ENCODE results near the gene PIP5K1C.

Gene PIP5K1C

DNA sequence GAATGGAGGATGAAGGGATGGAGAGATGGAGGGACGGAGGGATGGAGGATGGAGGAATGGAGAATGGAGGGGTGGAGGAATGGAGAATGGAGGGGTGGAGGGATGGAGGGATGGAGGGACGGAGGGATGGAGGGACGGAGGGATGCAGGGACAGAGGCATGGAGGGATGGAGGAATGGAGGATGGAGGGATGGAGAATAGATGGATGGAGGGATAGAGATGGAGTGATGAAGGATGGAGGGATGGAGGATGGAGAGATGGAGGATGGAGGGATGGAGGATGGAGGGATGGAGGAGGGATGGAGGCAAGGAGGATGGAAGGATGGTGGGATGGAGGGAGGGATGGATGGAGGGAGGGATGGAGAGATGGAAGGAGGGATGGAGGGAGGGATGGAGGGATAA, 22.1 kb downstream of the PIP5K1C start:
- H3K27ac ChIP-seq = no peak overlapping the region
- TF ChIP-seq, protein P1, sequence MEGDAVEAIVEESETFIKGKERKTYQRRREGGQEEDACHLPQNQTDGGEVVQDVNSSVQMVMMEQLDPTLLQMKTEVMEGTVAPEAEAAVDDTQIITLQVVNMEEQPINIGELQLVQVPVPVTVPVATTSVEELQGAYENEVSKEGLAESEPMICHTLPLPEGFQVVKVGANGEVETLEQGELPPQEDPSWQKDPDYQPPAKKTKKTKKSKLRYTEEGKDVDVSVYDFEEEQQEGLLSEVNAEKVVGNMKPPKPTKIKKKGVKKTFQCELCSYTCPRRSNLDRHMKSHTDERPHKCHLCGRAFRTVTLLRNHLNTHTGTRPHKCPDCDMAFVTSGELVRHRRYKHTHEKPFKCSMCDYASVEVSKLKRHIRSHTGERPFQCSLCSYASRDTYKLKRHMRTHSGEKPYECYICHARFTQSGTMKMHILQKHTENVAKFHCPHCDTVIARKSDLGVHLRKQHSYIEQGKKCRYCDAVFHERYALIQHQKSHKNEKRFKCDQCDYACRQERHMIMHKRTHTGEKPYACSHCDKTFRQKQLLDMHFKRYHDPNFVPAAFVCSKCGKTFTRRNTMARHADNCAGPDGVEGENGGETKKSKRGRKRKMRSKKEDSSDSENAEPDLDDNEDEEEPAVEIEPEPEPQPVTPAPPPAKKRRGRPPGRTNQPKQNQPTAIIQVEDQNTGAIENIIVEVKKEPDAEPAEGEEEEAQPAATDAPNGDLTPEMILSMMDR (conservative IDR thresholded peaks at IDR 0.05) = no peak

DNA sequence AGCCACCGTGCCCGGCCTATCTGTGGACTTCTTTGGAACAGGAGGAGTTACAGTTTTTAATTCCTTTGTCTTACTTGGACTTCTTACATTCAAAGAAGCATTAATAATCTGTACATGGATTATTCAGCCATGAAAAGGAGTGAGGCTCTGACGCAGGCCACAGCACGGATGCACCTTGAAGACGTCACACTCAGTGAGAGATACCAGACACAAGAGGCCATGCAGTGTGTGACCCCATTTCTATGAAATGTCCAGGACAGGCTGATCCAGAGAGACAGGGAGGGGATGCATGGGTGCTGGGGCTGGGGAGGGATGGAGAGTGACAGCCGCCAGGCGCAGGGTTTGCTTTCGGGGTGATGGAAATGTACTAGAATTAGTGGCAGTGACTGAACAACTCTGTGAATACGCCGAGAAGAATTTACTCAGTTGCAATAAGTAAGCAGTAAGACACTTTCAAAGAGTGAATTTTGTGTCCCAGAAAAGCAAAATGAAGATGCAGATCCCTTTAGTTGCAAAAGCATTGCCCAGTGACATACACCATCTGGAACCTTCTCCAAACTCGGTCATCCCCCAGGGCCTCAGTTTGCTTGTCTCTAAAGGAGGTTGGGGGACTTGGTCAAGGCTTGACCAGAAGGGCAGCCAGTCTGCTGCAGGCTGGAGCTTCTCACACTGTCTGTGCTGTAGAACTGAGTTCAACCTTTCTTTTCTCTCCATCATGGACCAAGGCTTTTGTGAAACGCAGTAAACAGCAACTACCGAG, 25.3 kb downstream of the PIP5K1C start:
- TF ChIP-seq, protein P1 (conservative IDR thresholded peaks at IDR 0.05) = no peak
- H3K27ac ChIP-seq = no peak overlapping the region

DNA sequence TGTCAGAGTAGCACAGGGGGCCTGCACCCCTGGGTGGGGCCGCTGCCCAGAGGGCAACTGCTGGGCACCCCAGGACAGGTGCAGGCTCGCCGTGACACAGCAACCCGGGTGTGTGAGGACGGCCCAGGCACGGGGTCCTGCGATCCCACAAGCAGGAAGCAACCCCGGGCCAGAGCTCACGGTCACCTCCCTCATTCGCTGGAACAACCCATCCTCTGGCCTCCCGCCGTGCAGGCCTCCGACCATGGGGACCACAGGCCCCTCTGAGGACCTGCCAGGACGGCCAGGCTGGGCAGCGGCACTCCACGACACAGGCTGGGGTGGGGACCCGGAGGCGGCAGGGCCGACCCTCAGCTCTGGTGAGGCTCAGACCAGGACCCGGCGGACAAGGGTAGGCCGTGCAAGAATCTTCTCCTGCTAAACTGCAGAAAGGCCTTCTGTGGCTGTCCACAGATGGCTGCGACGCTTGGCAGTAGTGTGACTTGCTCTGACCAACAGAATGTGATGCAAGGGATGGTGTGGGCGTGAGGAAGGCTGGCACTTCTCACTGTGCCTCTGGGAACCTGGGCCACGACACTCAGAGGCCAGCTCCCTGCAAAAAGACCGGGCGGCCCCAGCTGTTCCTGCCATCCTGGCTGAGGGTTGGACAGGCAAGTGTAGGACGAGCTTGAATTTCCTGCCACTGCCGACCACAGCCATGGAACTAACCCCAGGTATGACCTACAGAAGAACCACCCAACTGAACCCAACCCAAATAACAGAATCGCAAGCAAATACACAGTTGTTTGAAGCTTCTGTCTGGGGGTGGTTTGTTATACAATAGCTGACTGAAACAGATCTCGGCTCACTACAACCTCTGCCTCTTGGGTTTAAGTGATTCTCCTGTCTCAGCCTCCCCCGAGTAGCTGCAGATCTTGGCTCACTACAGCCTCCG, 26.5 kb downstream of the PIP5K1C start:
- TF ChIP-seq, protein P1 (conservative IDR thresholded peaks at IDR 0.05) = no peak

DNA sequence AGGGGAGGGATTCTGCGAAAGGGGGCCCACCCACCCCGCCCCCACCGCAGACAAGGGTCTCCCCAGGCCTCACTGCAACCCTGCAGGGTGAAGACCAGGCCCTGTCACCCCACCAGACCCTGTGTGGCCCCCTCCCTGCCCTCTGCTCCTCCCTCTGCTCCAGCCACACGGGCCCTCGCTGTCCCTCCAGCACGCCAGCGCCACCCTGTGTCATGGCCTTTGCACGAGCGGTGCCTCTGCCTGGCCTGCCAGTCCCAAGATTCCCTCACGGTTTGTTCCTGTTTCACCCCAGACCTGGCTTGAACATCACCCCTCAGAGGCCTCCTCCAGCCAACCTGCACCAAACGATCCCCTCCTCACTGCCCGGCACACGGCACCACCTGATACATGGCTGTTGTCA, 27.3 kb downstream of the PIP5K1C start:
- H3K27ac ChIP-seq = no peak overlapping the region
- TF ChIP-seq, protein P1 (conservative IDR thresholded peaks at IDR 0.05) = no peak

More for the DNA sequence above, 26.5 kb downstream of the PIP5K1C start:
- no peak overlapping the region for H3K27ac ChIP-seq

DNA sequence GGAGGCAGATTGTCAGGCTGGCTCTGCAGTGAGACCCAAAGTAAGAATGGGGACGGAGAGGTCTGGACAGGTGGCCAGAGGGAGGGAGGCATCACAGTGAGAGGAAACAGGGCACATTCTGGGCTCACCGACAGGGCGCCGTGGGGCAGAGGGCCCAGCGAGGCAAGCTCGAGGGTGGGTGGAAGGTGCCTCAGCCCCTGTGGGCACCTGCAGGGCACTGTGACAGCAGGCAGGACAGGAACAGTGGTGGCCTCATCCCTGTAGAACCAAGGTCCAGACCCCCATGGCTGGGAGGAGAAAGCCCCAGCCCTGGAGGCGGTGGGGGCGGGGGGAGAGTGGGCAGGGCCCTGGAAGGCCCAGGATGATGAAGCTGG, 27.7 kb downstream of the PIP5K1C start:
- no peak overlapping the region for H3K27ac ChIP-seq
- TF ChIP-seq, protein P1 (conservative IDR thresholded peaks at IDR 0.05) = no peak

DNA sequence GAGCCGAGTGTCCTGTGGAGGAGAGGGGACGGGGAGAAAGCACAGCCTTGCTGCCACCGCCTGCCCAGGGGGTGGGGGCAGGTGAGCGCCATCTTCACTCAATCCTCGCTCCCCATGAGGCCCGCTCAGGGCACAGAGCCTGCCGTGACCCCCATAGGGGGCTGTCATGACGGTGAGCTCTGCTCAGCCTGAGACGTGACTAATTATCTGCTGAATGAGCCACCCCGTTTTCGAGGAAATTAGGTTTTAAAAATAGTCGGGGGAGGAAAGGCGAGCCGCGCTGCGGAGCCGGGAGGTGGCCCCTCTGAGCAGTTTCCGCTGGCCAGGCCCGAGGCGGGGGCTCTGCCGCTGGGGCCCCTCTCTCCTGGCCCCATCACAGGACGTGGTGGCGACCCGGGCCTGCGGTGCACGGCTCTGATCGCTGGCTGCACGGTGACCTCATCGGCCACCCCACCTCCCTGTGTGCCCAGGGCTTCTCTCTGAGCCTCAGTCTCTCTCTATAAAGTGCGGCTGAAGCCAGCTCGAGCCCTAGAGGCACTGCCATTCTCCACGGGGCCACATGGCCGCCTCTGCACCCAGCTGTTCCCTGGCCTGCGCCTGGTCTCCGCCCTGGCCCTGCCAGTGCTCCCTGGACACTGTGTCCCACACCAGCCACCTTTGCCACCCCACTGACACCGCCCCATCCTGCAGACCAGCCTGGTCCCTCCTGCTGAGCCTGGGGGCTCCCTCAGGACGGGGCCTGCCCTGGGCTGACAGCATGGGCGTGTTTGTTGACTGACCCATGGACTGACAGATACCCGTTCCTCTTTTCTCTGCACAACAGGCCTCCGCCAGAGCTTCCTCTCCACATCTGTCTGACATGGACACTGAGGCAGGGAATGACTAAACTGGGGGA, 28.3 kb downstream of the PIP5K1C start:
- TF ChIP-seq, protein P1 (conservative IDR thresholded peaks at IDR 0.05) = no peak
- no peak overlapping the region for H3K27ac ChIP-seq

Data from VCaP (cell line).